Measurements from ENCODE around the gene ALG14. TPM values are rescaled to one million over a fixed set of nuclear protein-coding genes. Genes with fewer than 3 reads are reported as not detected.
"Not testable (repeated sequence)": the region's sequence is repeated elsewhere in the genome, so short reads cannot be mapped to it uniquely, and the experiment has no call there.

ALG14 gene
- total and polyA plus RNA-seq, 5 donors = 0.97 to 7.4 (median 3.7) TPM

DNA sequence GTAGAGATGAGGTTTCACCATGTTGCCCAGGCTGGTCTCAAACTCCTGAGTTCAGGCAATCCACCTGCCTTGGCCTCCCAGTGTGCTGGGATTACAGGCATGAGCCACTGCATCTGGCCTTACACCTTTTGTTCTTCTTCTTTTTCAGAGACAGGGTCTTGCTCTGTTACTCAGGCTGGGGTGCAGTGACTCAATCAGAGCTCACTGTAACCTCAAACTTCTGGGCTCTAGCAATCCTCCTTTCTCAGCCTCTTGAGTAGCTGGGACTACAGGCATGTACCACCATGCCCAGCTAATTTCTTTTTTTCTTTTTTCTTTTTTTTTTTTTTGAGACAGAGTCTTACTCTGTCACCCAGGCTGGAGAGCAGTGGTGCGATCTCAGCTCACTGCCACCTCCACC, 131.3 kb downstream of the ALG14 start:
- intact Hi-C loops (cut with DNase I); DNase-seq; H3K4me3 ChIP-seq (ENCODE audit: low read length); H3K9me3 ChIP-seq (ENCODE audit: control insufficient read depth, low read length); H3K27me3 ChIP-seq (ENCODE audit: control insufficient read depth, insufficient read depth); ATAC-seq; H3K4me1 ChIP-seq (ENCODE audit: control insufficient read depth, insufficient read depth, low read length); H3K27ac ChIP-seq (ENCODE audit: low read length): not testable (repeated sequence)
- WGBS = 100% methylated on average over 1 of the region's 1 CpG

DNA sequence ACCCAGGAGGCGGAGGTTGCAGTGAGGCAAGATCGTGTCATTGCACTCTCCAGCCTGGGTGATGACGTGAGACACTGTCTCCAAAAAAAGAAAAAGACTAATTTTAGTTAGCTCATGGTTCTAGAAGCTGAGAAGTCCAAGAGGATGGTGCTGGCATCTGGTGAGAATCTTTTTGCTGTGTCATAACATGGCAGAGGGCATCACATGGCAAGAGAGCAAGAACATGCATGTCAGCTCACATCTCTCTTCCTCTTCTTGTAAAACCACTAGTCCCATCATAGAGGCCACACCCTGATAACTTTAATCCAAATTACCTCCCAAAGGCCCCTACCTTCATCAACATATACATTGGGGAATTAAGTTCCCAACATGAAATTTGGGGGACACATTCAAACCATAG, 132.0 kb downstream of the ALG14 start:
- intact Hi-C loops (cut with DNase I) = no loop called here
- WGBS = 88% methylated on average over 3 of the region's 3 CpGs
- ATAC-seq = no peak

DNA sequence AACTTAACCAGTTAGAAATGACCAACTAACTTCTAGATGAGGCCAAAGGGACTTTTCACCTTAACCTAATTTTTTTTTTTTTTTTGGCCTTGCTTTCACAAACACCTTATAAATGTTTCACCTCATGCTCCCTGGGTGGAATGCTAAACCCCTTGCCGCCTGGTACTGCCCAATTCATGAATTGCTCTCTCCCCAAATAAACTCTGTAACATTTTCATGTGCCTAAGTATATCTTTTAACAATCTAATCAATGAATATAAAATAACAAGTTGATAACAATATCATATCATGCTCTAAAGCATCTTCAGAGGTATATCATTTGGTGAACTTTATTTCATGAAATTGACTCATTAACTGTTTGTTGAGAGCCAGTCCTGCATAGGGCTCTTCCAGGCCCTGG, 134.9 kb downstream of the ALG14 start:
- DNase-seq = no peak
- Histone ChIP-seq H3K27ac (ENCODE audit: low read length) (no peak overlapping the region), H3K4me1 (ENCODE audit: control insufficient read depth, insufficient read depth, low read length) (peaks cover 5% of the 10 kb centered on the region), H3K9me3 (ENCODE audit: control insufficient read depth, low read length) (no peaks in the 10 kb centered on the region), H3K4me3 (ENCODE audit: low read length) (no peak overlapping the region), H3K27me3 (ENCODE audit: control insufficient read depth, insufficient read depth) (no peaks in the 10 kb centered on the region)
- WGBS = 97% methylated on average over 1 of the region's 1 CpG
- intact Hi-C loops (cut with DNase I) = no loop called here
- ATAC-seq = no peak

More for the DNA sequence above, 132.0 kb downstream of the ALG14 start:
- Histone ChIP-seq H3K4me1 (ENCODE audit: control insufficient read depth, insufficient read depth, low read length) (peaks cover 5% of the 10 kb centered on the region), H3K9me3 (ENCODE audit: control insufficient read depth, low read length) (no peaks in the 10 kb centered on the region), H3K4me3 (ENCODE audit: low read length) (no peak overlapping the region), H3K27me3 (ENCODE audit: control insufficient read depth, insufficient read depth) (no peaks in the 10 kb centered on the region), H3K27ac (ENCODE audit: low read length) (no peak overlapping the region)
- DNase-seq = no peak

DNA sequence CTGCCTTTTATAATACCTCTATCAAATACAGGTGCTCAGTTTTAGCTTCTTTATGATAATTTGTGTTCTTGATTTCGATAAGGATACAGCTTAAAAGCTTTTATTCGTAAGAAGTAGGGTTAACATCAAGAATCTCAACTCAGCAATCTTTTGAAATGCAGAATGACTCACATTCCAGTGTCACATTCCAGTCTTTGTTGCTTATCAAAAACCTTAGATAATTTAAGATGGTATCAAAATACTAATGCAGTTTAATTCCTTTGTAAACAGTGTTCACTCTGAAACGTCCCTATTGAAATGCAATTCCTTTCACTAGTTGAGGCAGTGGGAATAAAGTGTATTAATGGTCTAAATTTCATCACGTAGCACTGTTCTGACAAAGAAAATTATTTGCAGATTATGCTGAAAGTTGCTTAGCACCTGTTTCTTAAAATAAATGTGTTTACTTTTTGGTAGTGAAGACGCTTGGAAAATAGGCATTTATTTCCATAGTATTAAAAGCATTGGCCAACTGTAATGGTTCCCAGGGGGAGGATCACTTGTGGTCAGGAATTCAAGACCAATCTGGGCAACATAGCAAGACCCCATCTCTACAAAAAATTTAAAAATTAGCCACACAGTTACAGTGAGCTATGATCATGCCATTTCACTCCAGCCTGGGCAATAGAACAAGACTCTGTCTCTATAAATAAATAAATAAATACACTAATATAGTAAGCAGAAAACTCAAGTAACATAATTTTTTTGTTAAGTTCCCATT, 135.7 kb downstream of the ALG14 start:
- Histone ChIP-seq H3K27ac (ENCODE audit: low read length) (no peak overlapping the region), H3K4me1 (ENCODE audit: control insufficient read depth, insufficient read depth, low read length) (peaks cover 5% of the 10 kb centered on the region), H3K27me3 (ENCODE audit: control insufficient read depth, insufficient read depth) (no peaks in the 10 kb centered on the region), H3K4me3 (ENCODE audit: low read length) (no peak overlapping the region), H3K9me3 (ENCODE audit: control insufficient read depth, low read length) (no peaks in the 10 kb centered on the region)
- no peak for ATAC-seq
- intact Hi-C loops (cut with DNase I) = no loop called here
- DNase-seq = no peak
- WGBS = 66% methylated on average over 5 of the region's 5 CpGs

DNA sequence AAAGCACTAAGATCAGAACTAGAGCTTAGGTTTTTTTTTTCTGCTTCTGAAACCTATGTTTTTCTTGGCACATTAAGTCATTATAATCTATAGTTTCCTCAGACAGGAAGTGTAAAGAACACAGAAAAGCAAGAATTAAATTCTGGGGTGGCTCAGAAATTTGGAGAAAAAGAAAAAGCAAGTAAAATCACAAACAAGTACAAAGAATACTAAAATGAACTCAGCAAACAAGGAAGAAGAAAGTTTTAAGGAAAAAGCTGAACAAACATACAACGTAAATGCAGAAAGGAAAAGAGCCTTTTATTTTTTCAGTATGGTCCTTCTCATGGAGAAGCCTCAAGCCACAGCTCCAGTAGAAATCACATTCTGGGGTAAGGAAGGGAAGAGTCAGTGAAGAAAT, 137.3 kb downstream of the ALG14 start:
- ATAC-seq = no peak
- Histone ChIP-seq H3K4me3 (ENCODE audit: low read length) (no peak overlapping the region), H3K4me1 (ENCODE audit: control insufficient read depth, insufficient read depth, low read length) (peaks cover 5% of the 10 kb centered on the region), H3K27ac (ENCODE audit: low read length) (no peak overlapping the region), H3K9me3 (ENCODE audit: control insufficient read depth, low read length) (no peaks in the 10 kb centered on the region), H3K27me3 (ENCODE audit: control insufficient read depth, insufficient read depth) (no peaks in the 10 kb centered on the region)
- whole genome bisulfite sequencing = 44% methylated on average over 1 of the region's 1 CpG
- no peak for DNase-seq
- intact Hi-C loops (cut with DNase I) = no loop called here

DNA sequence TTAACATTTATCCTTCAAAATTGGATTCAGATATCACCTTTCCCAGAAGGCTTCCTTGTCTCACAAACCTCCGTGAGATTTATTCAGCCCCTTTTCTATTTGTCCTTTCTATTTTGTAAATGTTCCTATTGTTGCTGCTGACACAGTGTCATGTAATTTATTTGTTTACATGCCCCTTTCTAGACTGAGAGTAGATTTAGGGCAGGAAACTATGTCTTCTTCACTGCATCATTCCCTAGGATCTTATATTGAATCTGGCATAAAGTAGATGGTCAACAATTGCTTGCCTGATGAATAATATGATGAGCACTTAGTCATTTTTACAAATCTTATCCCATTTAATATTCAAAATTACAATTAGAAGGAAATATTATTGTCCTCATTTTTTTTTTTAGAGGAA, 137.7 kb downstream of the ALG14 start:
- Histone ChIP-seq H3K27ac (ENCODE audit: low read length) (no peak overlapping the region), H3K4me3 (ENCODE audit: low read length) (no peak overlapping the region), H3K4me1 (ENCODE audit: control insufficient read depth, insufficient read depth, low read length) (peaks cover 5% of the 10 kb centered on the region), H3K9me3 (ENCODE audit: control insufficient read depth, low read length) (no peaks in the 10 kb centered on the region), H3K27me3 (ENCODE audit: control insufficient read depth, insufficient read depth) (no peaks in the 10 kb centered on the region)
- WGBS = 88% methylated on average over 1 of the region's 1 CpG
- no peak for DNase-seq
- intact Hi-C loops (cut with DNase I) = no loop called here
- no peak for ATAC-seq

GRCh38 chr1:94934551-94934950, 138.2 kb downstream of the ALG14 start:
- DNase-seq = peak in 1 of 3 donors; percentile 65
- Histone ChIP-seq H3K27me3 (ENCODE audit: control insufficient read depth, insufficient read depth) (no peaks in the 10 kb centered on the region), H3K27ac (ENCODE audit: low read length) (no peak overlapping the region), H3K4me3 (ENCODE audit: low read length) (no peak overlapping the region), H3K4me1 (ENCODE audit: control insufficient read depth, insufficient read depth, low read length) (peaks cover 5% of the 10 kb centered on the region), H3K9me3 (ENCODE audit: control insufficient read depth, low read length) (no peaks in the 10 kb centered on the region)
- ATAC-seq = no peak
- WGBS = 75% methylated on average over 2 of the region's 2 CpGs
- intact Hi-C loops (cut with DNase I) = no loop called here

DNA sequence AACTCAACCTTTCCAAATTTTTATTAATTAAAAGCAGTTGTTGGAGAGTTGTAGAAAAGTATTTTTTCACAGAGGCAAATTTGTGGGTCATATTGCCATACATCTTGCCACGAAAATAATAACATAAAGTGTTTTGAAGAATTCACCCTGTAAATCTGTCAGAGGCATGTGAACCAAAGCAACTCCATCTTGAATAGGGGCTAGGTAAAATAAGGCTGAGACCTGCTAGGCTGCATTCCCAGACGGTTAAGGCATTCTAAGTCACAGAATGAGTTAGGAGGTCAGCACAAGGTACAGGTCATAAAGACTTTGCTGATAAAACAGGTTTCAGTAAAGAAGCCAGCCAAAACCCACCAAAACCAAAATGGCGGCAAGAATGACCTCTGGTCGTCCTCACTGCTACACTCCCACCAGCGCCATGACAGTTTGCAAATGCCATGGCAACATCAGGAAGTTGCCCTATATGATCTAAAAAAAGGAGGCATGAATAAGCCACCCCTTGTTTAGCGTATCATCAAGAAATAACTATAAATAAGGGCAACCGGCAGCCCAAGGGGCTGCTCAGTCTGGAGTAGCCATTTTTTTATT, 141.4 kb downstream of the ALG14 start:
- ATAC-seq (no peak), DNase-seq (no peak)
- H3K4me1 ChIP-seq (ENCODE audit: control insufficient read depth, insufficient read depth, low read length) = peaks cover 7% of the 10 kb centered on the region
- no peak overlapping the region for H3K27ac ChIP-seq (ENCODE audit: low read length)
- intact Hi-C loops (cut with DNase I) = no loop called here
- 98% methylated on average over 7 of the region's 7 CpGs for WGBS
- H3K9me3 ChIP-seq (ENCODE audit: control insufficient read depth, low read length) = no peaks in the 10 kb centered on the region
- H3K4me3 ChIP-seq (ENCODE audit: low read length) = no peak overlapping the region
- no peaks in the 10 kb centered on the region for H3K27me3 ChIP-seq (ENCODE audit: control insufficient read depth, insufficient read depth)

GRCh38 chr1:94929351-94930217, 143.2 kb downstream of the ALG14 start:
- H3K27me3 ChIP-seq (ENCODE audit: control insufficient read depth, insufficient read depth) = no peaks in the 10 kb centered on the region
- DNase-seq = peak in 1 of 3 donors; percentile 51
- H3K4me3 ChIP-seq (ENCODE audit: low read length) = peak overlapping the region; percentile 37
- no peaks in the 10 kb centered on the region for H3K9me3 ChIP-seq (ENCODE audit: control insufficient read depth, low read length)
- H3K4me1 ChIP-seq (ENCODE audit: control insufficient read depth, insufficient read depth, low read length) = peaks cover 7% of the 10 kb centered on the region
- intact Hi-C loops (cut with DNase I) = loop anchor here (5.0 to 10.0 kb wide), 5 partner anchors 33 to 115 kb away; no protein-coding TSS in a partner anchor
- H3K27ac ChIP-seq (ENCODE audit: low read length) = no peak overlapping the region
- no peak for ATAC-seq
- WGBS = 62% methylated on average over 11 of the region's 11 CpGs

DNA sequence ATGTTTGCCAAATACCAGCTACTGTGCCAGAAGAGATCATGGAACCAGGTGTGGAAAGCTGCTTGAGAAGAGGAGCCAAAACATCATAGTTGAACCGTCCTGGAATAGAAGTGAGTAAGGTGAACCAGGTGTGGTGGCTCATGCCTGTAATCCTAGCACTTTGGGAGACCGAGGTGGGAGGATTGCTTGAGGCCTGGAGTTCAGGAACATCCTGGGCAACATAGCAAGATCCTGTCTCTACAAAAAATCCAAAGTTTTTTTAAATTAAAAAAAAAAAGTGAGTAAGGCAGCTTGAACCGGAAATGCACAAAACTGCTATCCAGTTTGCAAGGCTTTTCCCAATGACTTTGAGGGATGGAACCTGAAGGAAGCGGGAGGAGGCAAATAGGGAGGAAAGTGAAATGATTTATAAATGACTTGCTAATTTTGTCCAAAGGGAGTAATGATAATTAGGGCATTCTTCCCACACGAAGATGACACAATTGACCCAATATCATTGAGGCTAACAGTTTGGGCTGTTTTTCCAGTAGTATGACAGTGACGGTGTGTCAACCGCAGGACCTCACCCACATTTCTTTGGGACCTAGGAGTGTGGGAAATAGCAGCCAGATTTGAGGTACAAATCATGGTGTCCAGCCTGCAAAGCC, 144.3 kb downstream of the ALG14 start:
- Histone ChIP-seq H3K27me3 (ENCODE audit: control insufficient read depth, insufficient read depth) (no peaks in the 10 kb centered on the region), H3K4me1 (ENCODE audit: control insufficient read depth, insufficient read depth, low read length) (peaks cover 12% of the 10 kb centered on the region), H3K9me3 (ENCODE audit: control insufficient read depth, low read length) (no peaks in the 10 kb centered on the region), H3K27ac (ENCODE audit: low read length) (peak overlapping the region; percentile 97), H3K4me3 (ENCODE audit: low read length) (peak overlapping the region; percentile 96)
- intact Hi-C loops (cut with DNase I) = loop anchor here (5.0 to 10.0 kb wide), 5 partner anchors 34 to 116 kb away; no protein-coding TSS in a partner anchor
- no peak for DNase-seq
- ATAC-seq = no peak
- WGBS = 54% methylated on average over 7 of the region's 7 CpGs
